PC-9 (cell line): Measurements from ENCODE around the gene BAD. TPM values are rescaled to one million over a fixed set of nuclear protein-coding genes. Genes with fewer than 3 reads are reported as not detected.
A peak's percentile ranks its signal among the peaks of the same experiment; 100 is the strongest.

Experiments used
- BruUV-seq: library from RNA; stranded (reverse); fragments of 400-500 nt; replicated peaks from 2 replicates; lab custom pipeline; 2021; lab: Mats Ljungman, UMichigan
- CTCF ChIA-PET: fragments of 300-600 bp; sonication (Branson Sonifier 250); formaldehyde crosslinking; loops from one replicate; lab custom pipeline; 2022; ENCODE audit warnings: antibody characterized with exemption; lab: Charles Lee
- POLR2A ChIA-PET: fragments of 300-600 bp; sonication (Branson Sonifier 250); formaldehyde crosslinking; loops from one replicate; lab custom pipeline; 2022; ENCODE audit warnings: antibody characterized with exemption; ENCODE audit not compliant: unreplicated experiment; lab: Charles Lee
- DNase-seq, 2 experiments: peaks; one replicate each; pipeline versions ENCODE4 v3.0.0 to v3.0.0-alpha.2; 2015 to 2022; ENCODE audit warnings: mixed read lengths in 1 of 2
- H2AFZ ChIP-seq: fragments of 200-600 bp; sonication (generic); 2 replicates; pipeline ENCODE4 v1.8.1; 2017; ENCODE audit warnings: antibody characterized with exemption
- H3F3A ChIP-seq: fragments of 200-600 bp; sonication (generic); 2 replicates; pipeline ENCODE4 v1.8.1; 2017; ENCODE audit warnings: antibody characterized with exemption, mild to moderate bottlenecking, low read depth; ENCODE audit not compliant: insufficient read depth
- H3K27ac ChIP-seq: fragments of 200-600 bp; sonication (generic); 2 replicates; pipeline ENCODE4 v1.6.1; 2016; ENCODE audit warnings: mixed run types
- H3K27me3 ChIP-seq: fragments of 200-600 bp; sonication (generic); 2 replicates; pipeline ENCODE4 v1.6.1; 2016; ENCODE audit warnings: low read depth, mixed run types; ENCODE audit not compliant: insufficient read depth
- H3K36me3 ChIP-seq: fragments of 200-600 bp; sonication (generic); 2 replicates; pipeline ENCODE4 v1.6.1; 2016; ENCODE audit warnings: low read depth, mixed run types
- H3K4me1 ChIP-seq: fragments of 200-600 bp; sonication (generic); replicated peaks from 2 replicates; pipeline ENCODE4 v1.6.1; 2016; ENCODE audit warnings: mixed run types; ENCODE audit not compliant: insufficient read depth
- H3K4me2 ChIP-seq: fragments of 200-600 bp; sonication (generic); 2 replicates; pipeline ENCODE4 v1.6.1; 2017; ENCODE audit warnings: mixed run types
- H3K4me3 ChIP-seq: fragments of 200-600 bp; sonication (generic); 2 replicates; pipeline ENCODE4 v1.6.1; 2016; ENCODE audit warnings: mixed run types
- H3K79me2 ChIP-seq: fragments of 200-600 bp; sonication (generic); 2 replicates; pipeline ENCODE4 v1.6.1; 2017; ENCODE audit warnings: low read depth, mixed run types
- H3K9me2 ChIP-seq: fragments of 200-600 bp; sonication (generic); 2 replicates; pipeline ENCODE4 v1.8.1; 2017; ENCODE audit warnings: mild to moderate bottlenecking; ENCODE audit not compliant: insufficient read depth
- H3K9me3 ChIP-seq: fragments of 200-600 bp; sonication (generic); 2 replicates; pipeline ENCODE4 v1.8.1; 2016; ENCODE audit warnings: low read depth; ENCODE audit not compliant: insufficient read depth
- H4K20me1 ChIP-seq: fragments of 200-600 bp; sonication (generic); 2 replicates; pipeline ENCODE4 v1.8.1; 2017; ENCODE audit not compliant: insufficient read depth
- EZH2 ChIP-seq: fragments of 200-600 bp; sonication (generic); IDR thresholded peaks from 2 replicates; pipeline ENCODE4 v1.8.0; 2017; ENCODE audit warnings: antibody characterized with exemption, low read depth
- intact Hi-C: fragments of 100-400 bp; cut with micrococcal nuclease; formaldehyde crosslinking; loops from one replicate; pipeline ENCODE4 v1.10.0; 2022; ENCODE audit not compliant: unreplicated experiment
- total RNA-seq: library from RNA; stranded (reverse); gene quantifications from 2 replicates; pipeline ENCODE4 v1.2.3, GENCODE V29; 2021
- TF ChIP-seq, protein P1 (sequence below): fragments of 200-600 bp; sonication (generic); conservative IDR thresholded peaks from 2 replicates; pipeline ENCODE4 v1.6.1; 2017; ENCODE audit warnings: mixed run types, antibody characterized with exemption, mild to moderate bottlenecking, moderate library complexity

Gene BAD
- total RNA-seq, 1 experiment from 2014 or later, result 94.3 TPM

DNA sequence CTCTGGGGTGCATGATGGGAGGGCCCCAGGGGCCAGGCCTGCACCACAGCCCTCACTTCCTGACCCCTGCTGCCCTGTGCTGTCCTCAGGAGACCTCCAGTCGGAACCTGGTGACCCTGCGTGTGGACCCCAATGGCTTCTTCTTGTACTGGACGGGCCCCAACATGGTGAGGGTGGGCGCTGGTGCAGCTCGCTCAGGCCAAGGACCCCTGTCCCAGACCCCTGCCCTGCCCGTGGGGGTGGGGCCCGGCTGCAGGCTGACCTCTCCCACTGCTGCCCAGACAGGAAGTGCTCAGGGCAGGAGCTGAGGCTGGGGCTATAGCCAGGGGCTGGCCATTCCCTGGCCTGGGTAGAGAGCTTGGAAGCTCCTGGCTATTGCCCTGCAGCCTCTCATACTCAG, 30.1 kb downstream of the BAD start:
- POLR2A ChIA-PET, result no interaction called here
- H3K27ac ChIP-seq, result no peak overlapping the region
- no peak overlapping the region for H3K4me2 ChIP-seq
- H3K9me3 ChIP-seq, result no peaks in the 10 kb centered on the region
- H3K27me3 ChIP-seq, result no peaks in the 10 kb centered on the region
- H3K9me2 ChIP-seq, result no peaks in the 10 kb centered on the region
- BruUV-seq, result no TSS peak
- no peak for TF ChIP-seq EZH2
- TF ChIP-seq, protein P1, sequence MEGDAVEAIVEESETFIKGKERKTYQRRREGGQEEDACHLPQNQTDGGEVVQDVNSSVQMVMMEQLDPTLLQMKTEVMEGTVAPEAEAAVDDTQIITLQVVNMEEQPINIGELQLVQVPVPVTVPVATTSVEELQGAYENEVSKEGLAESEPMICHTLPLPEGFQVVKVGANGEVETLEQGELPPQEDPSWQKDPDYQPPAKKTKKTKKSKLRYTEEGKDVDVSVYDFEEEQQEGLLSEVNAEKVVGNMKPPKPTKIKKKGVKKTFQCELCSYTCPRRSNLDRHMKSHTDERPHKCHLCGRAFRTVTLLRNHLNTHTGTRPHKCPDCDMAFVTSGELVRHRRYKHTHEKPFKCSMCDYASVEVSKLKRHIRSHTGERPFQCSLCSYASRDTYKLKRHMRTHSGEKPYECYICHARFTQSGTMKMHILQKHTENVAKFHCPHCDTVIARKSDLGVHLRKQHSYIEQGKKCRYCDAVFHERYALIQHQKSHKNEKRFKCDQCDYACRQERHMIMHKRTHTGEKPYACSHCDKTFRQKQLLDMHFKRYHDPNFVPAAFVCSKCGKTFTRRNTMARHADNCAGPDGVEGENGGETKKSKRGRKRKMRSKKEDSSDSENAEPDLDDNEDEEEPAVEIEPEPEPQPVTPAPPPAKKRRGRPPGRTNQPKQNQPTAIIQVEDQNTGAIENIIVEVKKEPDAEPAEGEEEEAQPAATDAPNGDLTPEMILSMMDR, result no peak
- intact Hi-C loops, result no loop called here
- no peaks in the 10 kb centered on the region; the same call in 1 of the 2 replicates for H3K4me1 ChIP-seq
- H4K20me1 ChIP-seq, result peaks cover 9% of the 10 kb centered on the region; the same call in 1 of the 2 replicates
- DNase-seq, result no peak
- H3F3A ChIP-seq, result peaks cover 24% of the 10 kb centered on the region
- peaks cover 14% of the 10 kb centered on the region for H3K79me2 ChIP-seq
- CTCF ChIA-PET, result no interaction called here
- H3K36me3 ChIP-seq, result 0 out of 2 replicates have a peak, but pooled peaks cover 5% of the 10 kb centered on the region
- H3K4me3 ChIP-seq, result no peak overlapping the region
- no peak overlapping the region for H2AFZ ChIP-seq

DNA sequence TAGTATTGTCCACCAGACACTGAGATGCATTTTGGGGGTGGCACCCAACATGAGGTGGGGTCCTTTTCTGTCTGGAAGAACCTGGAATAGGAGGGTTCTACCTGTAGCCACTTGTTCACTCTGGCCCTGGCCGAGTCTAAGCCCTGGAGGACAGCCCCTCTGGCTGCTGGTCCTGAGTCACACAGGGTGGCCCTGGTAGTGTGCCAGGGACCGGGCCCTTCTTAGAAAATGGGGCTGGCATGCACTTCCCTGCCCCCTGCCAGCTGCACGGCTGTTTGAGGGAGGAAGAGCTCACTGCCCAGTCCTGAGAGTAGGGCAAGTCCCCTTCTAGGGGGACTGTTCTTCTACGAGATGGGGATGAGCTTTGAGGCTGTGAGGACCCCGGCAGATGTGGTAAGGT, 31.0 kb downstream of the BAD start:
- Histone ChIP-seq H3K27ac (no peak overlapping the region), H3F3A (peaks cover 30% of the 10 kb centered on the region), H3K9me2 (no peaks in the 10 kb centered on the region), H3K27me3 (no peaks in the 10 kb centered on the region), H4K20me1 (peaks cover 9% of the 10 kb centered on the region; the same call in 1 of the 2 replicates), H3K4me2 (no peak overlapping the region), H3K4me3 (no peak overlapping the region), H2AFZ (no peak overlapping the region), H3K79me2 (peaks cover 14% of the 10 kb centered on the region), H3K9me3 (no peaks in the 10 kb centered on the region), H3K4me1 (no peaks in the 10 kb centered on the region; the same call in 1 of the 2 replicates), H3K36me3 (0 out of 2 replicates have a peak, but pooled peaks cover 5% of the 10 kb centered on the region)
- POLR2A ChIA-PET, result no interaction called here
- CTCF ChIA-PET, result interaction anchor here (0.6 to 0.7 kb wide), 2 partner anchors 406 to 1481 kb away, joined by 3 read pairs; no protein-coding TSS in a partner anchor
- no peak for DNase-seq
- no TSS peak for BruUV-seq
- intact Hi-C loops, result no loop called here
- TF ChIP-seq, protein P1, result no peak
- no peak for TF ChIP-seq EZH2

DNA sequence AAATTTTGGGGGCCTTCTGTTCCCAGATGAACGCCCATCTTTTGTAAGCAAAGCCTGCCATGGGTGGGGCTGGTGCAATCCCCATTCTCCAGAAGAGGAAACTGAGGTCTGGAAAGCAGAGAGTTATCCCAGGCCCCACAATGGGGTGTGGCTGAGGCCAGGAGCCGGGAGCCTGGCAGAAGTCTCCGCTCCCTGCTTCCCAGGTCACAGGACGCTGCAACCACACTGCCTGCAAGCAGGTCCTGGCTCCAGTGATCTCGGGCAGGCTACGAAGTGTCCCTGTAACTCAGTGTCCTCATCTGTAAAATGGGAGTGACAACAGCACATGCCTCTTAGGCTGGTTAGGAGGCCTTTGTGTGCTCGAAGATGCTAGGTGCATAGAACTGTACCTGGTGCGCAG, 31.4 kb downstream of the BAD start:
- Histone ChIP-seq H3K4me3 (peak overlapping the region; percentile 88; the same call in 1 of the 2 replicates), H3K4me2 (peak overlapping the region; percentile 99; the same call in 1 of the 2 replicates), H3K27me3 (no peaks in the 10 kb centered on the region), H3F3A (peaks cover 34% of the 10 kb centered on the region), H4K20me1 (peaks cover 9% of the 10 kb centered on the region; the same call in 1 of the 2 replicates), H3K36me3 (0 out of 2 replicates have a peak, but pooled peaks cover 5% of the 10 kb centered on the region), H3K9me2 (no peaks in the 10 kb centered on the region), H3K79me2 (peaks cover 14% of the 10 kb centered on the region), H3K27ac (no peak overlapping the region), H3K9me3 (no peaks in the 10 kb centered on the region), H3K4me1 (no peaks in the 10 kb centered on the region; the same call in 1 of the 2 replicates), H2AFZ (no peak overlapping the region)
- intact Hi-C loops, result no loop called here
- BruUV-seq, result TSS peak; percentile 1
- DNase-seq, result no peak
- TF ChIP-seq, protein P1, result no peak
- TF ChIP-seq EZH2, result no peak
- ChIA-PET CTCF (interaction anchor here (0.6 to 1.3 kb wide), 2 partner anchors 48 to 50 kb away, joined by 9 to 22 read pairs; no protein-coding TSS in a partner anchor), POLR2A (interaction anchor here (0.7 kb wide), 1 partner anchor 29 kb away, joined by 6 read pairs; no protein-coding TSS in a partner anchor)
